ENCODE data around the gene OPTN.
"Not testable (repeated sequence)": the region's sequence is repeated elsewhere in the genome, so short reads cannot be mapped to it uniquely, and the experiment has no call there.

The OPTN gene

GRCh38 chr10:13080643-13081042, 19.3 kb upstream of the OPTN start:
- Histone ChIP-seq H3K27me3 (ENCODE audit: insufficient read depth, low read length) (no peaks in the 10 kb centered on the region), H3K9me2 (ENCODE audit: low read depth, low read length) (no peaks in the 10 kb centered on the region), H3K27ac (ENCODE audit: low read depth, low read length, poor library complexity, severe bottlenecking) (no peak overlapping the region), H3K9me3 (ENCODE audit: low read length) (0 out of 2 replicates have a peak, but pooled peaks cover 3% of the 10 kb centered on the region), H3K4me2 (ENCODE audit: low read length) (no peak overlapping the region), H2AFZ (ENCODE audit: low read length) (no peak overlapping the region), H3F3A (ENCODE audit: insufficient read depth, low read length) (no peaks in the 10 kb centered on the region), H3K9ac (ENCODE audit: low read length) (no peak overlapping the region), H3K36me3 (ENCODE audit: insufficient read depth, low read length) (no peaks in the 10 kb centered on the region), H3K79me2 (ENCODE audit: insufficient read depth, low read length) (no peaks in the 10 kb centered on the region), H3K4me1 (ENCODE audit: insufficient read depth, low read length, severe bottlenecking) (no peaks in the 10 kb centered on the region), H4K20me1 (ENCODE audit: insufficient read depth, low read length) (no peaks in the 10 kb centered on the region), H3K4me3 (ENCODE audit: low read depth, low read length, poor library complexity, severe bottlenecking) (no peak overlapping the region)
- TF ChIP-seq CTCF (IDR thresholded peaks at IDR 0.05; ENCODE audit: low read length) (no peak), EZH2 (IDR thresholded peaks at IDR 0.05; ENCODE audit: borderline replicate concordance, low read length) (no peak)

- H3K4me3 ChIP-seq (ENCODE audit: low read depth, low read length, poor library complexity, severe bottlenecking); H3K9ac ChIP-seq (ENCODE audit: low read length); H3F3A ChIP-seq (ENCODE audit: insufficient read depth, low read length); H3K9me2 ChIP-seq (ENCODE audit: low read depth, low read length); H3K9me3 ChIP-seq (ENCODE audit: low read length); H3K4me2 ChIP-seq (ENCODE audit: low read length); H3K36me3 ChIP-seq (ENCODE audit: insufficient read depth, low read length); H2AFZ ChIP-seq (ENCODE audit: low read length); H3K27ac ChIP-seq (ENCODE audit: low read depth, low read length, poor library complexity, severe bottlenecking); H3K79me2 ChIP-seq (ENCODE audit: insufficient read depth, low read length); H3K27me3 ChIP-seq (ENCODE audit: insufficient read depth, low read length); H4K20me1 ChIP-seq (ENCODE audit: insufficient read depth, low read length); H3K4me1 ChIP-seq (ENCODE audit: insufficient read depth, low read length, severe bottlenecking): not testable (repeated sequence)
These were observed 16.3 kb upstream of the OPTN start for GRCh38 chr10:13083700-13084099.

DNA sequence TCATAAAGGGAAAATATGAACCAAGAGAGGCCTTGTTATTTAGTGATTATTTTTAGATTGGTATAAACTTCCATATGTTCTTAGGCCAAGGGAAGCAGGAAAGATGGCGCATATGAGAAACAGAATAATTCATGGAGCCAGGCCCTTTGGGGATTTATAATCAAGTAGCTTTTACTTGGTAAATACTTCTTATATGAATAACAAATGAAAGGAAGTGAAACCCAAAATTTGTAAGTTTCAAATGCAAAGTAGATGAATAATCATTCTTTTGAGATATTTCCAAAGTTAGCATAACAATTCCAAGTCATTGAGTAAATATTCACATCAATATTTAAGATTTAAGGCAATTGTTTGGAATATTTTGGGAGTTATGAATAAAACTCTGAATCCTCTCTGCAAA, 13.9 kb upstream of the OPTN start:
- Histone ChIP-seq H3K9me3 (ENCODE audit: low read length) (0 out of 2 replicates have a peak, but pooled peaks cover 3% of the 10 kb centered on the region), H3F3A (ENCODE audit: insufficient read depth, low read length) (no peaks in the 10 kb centered on the region), H3K4me2 (ENCODE audit: low read length) (no peak overlapping the region), H3K9ac (ENCODE audit: low read length) (no peak overlapping the region), H3K27ac (ENCODE audit: low read depth, low read length, poor library complexity, severe bottlenecking) (no peak overlapping the region), H3K27me3 (ENCODE audit: insufficient read depth, low read length) (no peaks in the 10 kb centered on the region), H3K9me2 (ENCODE audit: low read depth, low read length) (no peaks in the 10 kb centered on the region), H2AFZ (ENCODE audit: low read length) (no peak overlapping the region), H3K36me3 (ENCODE audit: insufficient read depth, low read length) (no peaks in the 10 kb centered on the region), H3K4me3 (ENCODE audit: low read depth, low read length, poor library complexity, severe bottlenecking) (no peak overlapping the region), H4K20me1 (ENCODE audit: insufficient read depth, low read length) (no peaks in the 10 kb centered on the region), H3K4me1 (ENCODE audit: insufficient read depth, low read length, severe bottlenecking) (no peaks in the 10 kb centered on the region), H3K79me2 (ENCODE audit: insufficient read depth, low read length) (no peaks in the 10 kb centered on the region)
- TF ChIP-seq CTCF (IDR thresholded peaks at IDR 0.05; ENCODE audit: low read length) (no peak), EZH2 (IDR thresholded peaks at IDR 0.05; ENCODE audit: borderline replicate concordance, low read length) (no peak)

- no peaks in the 10 kb centered on the region for H3K4me1 ChIP-seq (ENCODE audit: insufficient read depth, low read length, severe bottlenecking)
- H3K4me3 ChIP-seq (ENCODE audit: low read depth, low read length, poor library complexity, severe bottlenecking), result no peak overlapping the region
- H3F3A ChIP-seq (ENCODE audit: insufficient read depth, low read length), result no peaks in the 10 kb centered on the region
- TF ChIP-seq CTCF (IDR thresholded peaks at IDR 0.05; ENCODE audit: low read length), result no peak
- TF ChIP-seq EZH2 (IDR thresholded peaks at IDR 0.05; ENCODE audit: borderline replicate concordance, low read length), result no peak
- 0 out of 2 replicates have a peak, but pooled peaks cover 3% of the 10 kb centered on the region for H3K9me3 ChIP-seq (ENCODE audit: low read length)
- H3K9ac ChIP-seq (ENCODE audit: low read length), result no peak overlapping the region
- H3K36me3 ChIP-seq (ENCODE audit: insufficient read depth, low read length), result no peaks in the 10 kb centered on the region
- no peak overlapping the region for H2AFZ ChIP-seq (ENCODE audit: low read length)
- H3K27me3 ChIP-seq (ENCODE audit: insufficient read depth, low read length), result no peaks in the 10 kb centered on the region
- no peak overlapping the region for H3K4me2 ChIP-seq (ENCODE audit: low read length)
- no peak overlapping the region for H3K27ac ChIP-seq (ENCODE audit: low read depth, low read length, poor library complexity, severe bottlenecking)
- no peaks in the 10 kb centered on the region for H4K20me1 ChIP-seq (ENCODE audit: insufficient read depth, low read length)
- H3K9me2 ChIP-seq (ENCODE audit: low read depth, low read length), result no peaks in the 10 kb centered on the region
- H3K79me2 ChIP-seq (ENCODE audit: insufficient read depth, low read length), result no peaks in the 10 kb centered on the region
These were observed 12.4 kb upstream of the OPTN start for GRCh38 chr10:13087601-13087985.

Data from OCI-LY1 (cell line).